ENCODE data around the gene PSENEN. TPM values are rescaled to one million over a fixed set of nuclear protein-coding genes. Genes with fewer than 3 reads are reported as not detected.

Gene PSENEN
- total and polyA plus RNA-seq, 2 donors (not counting 1 experiment from before 2014, with no cell fraction given), result 16.0 to 31.4 TPM

- Histone ChIP-seq H3K4me2 (ENCODE audit: extremely low read depth, insufficient read depth, low read length) (no peak overlapping the region), H3K9ac (ENCODE audit: insufficient read depth, low read length) (no peak overlapping the region), H3K79me2 (ENCODE audit: control insufficient read depth, insufficient read depth, low read length) (peaks cover 22% of the 10 kb centered on the region), H3K27me3 (ENCODE audit: control insufficient read depth, insufficient read depth, low read length) (no peaks in the 10 kb centered on the region), H3K4me3 (replicated peaks in 1 of 4; ENCODE audit: control extremely low read depth in 1 of 4, insufficient read depth in 1 of 4, low read depth in 3 of 4, low read length in 4 of 4) (no peak overlapping the region), H2AFZ (ENCODE audit: low read length) (no peak overlapping the region), H3K36me3 (ENCODE audit: control insufficient read depth, insufficient read depth, low read length) (peaks cover 21% of the 10 kb centered on the region), H3K9me3 (ENCODE audit: control insufficient read depth, insufficient read depth, low read depth, low read length) (no peaks in the 10 kb centered on the region), H4K20me1 (ENCODE audit: control insufficient read depth, extremely low read depth, insufficient read depth, low read length) (no peaks in the 10 kb centered on the region), H3K27ac (ENCODE audit: insufficient read depth, low read length) (no peak overlapping the region), H3K4me1 (ENCODE audit: control insufficient read depth, extremely low read depth, insufficient read depth, low read length) (peaks cover 12% of the 10 kb centered on the region)
- TF ChIP-seq EZH2 (IDR thresholded peaks at IDR 0.05; ENCODE audit: low read length, missing control alignments) (no peak), CTCF (conservative IDR thresholded peaks at IDR 0.05 in 1 of 2, IDR thresholded peaks at IDR 0.05 in 1 of 2; ENCODE audit: low read depth in 1 of 2, low read length in 2 of 2) (no peak)
- DNase-seq (ENCODE audit: low read depth in 2 of 2), result no peak
Observed at GRCh38 chr19:35760711-35761349, 15.4 kb downstream of the PSENEN start.

GRCh38 chr19:35764432-35765315 is 19.2 kb downstream of the PSENEN start:
- Histone ChIP-seq H3K79me2 (ENCODE audit: control insufficient read depth, insufficient read depth, low read length) (peaks cover 7% of the 10 kb centered on the region), H3K9me3 (ENCODE audit: control insufficient read depth, insufficient read depth, low read depth, low read length) (no peaks in the 10 kb centered on the region), H2AFZ (ENCODE audit: low read length) (no peak overlapping the region), H3K9ac (ENCODE audit: insufficient read depth, low read length) (no peak overlapping the region), H3K36me3 (ENCODE audit: control insufficient read depth, insufficient read depth, low read length) (peaks cover 20% of the 10 kb centered on the region), H3K4me3 (replicated peaks in 1 of 4; ENCODE audit: control extremely low read depth in 1 of 4, insufficient read depth in 1 of 4, low read depth in 3 of 4, low read length in 4 of 4) (no peak overlapping the region), H3K4me1 (ENCODE audit: control insufficient read depth, extremely low read depth, insufficient read depth, low read length) (no peaks in the 10 kb centered on the region), H3K27ac (ENCODE audit: insufficient read depth, low read length) (no peak overlapping the region), H3K4me2 (ENCODE audit: extremely low read depth, insufficient read depth, low read length) (no peak overlapping the region), H4K20me1 (ENCODE audit: control insufficient read depth, extremely low read depth, insufficient read depth, low read length) (no peaks in the 10 kb centered on the region), H3K27me3 (ENCODE audit: control insufficient read depth, insufficient read depth, low read length) (no peaks in the 10 kb centered on the region)
- no peak for TF ChIP-seq CTCF (conservative IDR thresholded peaks at IDR 0.05 in 1 of 2, IDR thresholded peaks at IDR 0.05 in 1 of 2; ENCODE audit: low read depth in 1 of 2, low read length in 2 of 2)
- TF ChIP-seq EZH2 (IDR thresholded peaks at IDR 0.05; ENCODE audit: low read length, missing control alignments), result no peak
- no peak for DNase-seq (ENCODE audit: low read depth in 2 of 2)

- no peak for DNase-seq (ENCODE audit: low read depth in 2 of 2)
- Histone ChIP-seq H3K79me2 (ENCODE audit: control insufficient read depth, insufficient read depth, low read length) (no peaks in the 10 kb centered on the region), H3K4me1 (ENCODE audit: control insufficient read depth, extremely low read depth, insufficient read depth, low read length) (no peaks in the 10 kb centered on the region), H2AFZ (ENCODE audit: low read length) (no peak overlapping the region), H3K4me2 (ENCODE audit: extremely low read depth, insufficient read depth, low read length) (no peak overlapping the region), H3K27ac (ENCODE audit: insufficient read depth, low read length) (no peak overlapping the region), H4K20me1 (ENCODE audit: control insufficient read depth, extremely low read depth, insufficient read depth, low read length) (no peaks in the 10 kb centered on the region), H3K9me3 (ENCODE audit: control insufficient read depth, insufficient read depth, low read depth, low read length) (no peaks in the 10 kb centered on the region), H3K4me3 (replicated peaks in 1 of 4; ENCODE audit: control extremely low read depth in 1 of 4, insufficient read depth in 1 of 4, low read depth in 3 of 4, low read length in 4 of 4) (no peak overlapping the region), H3K9ac (ENCODE audit: insufficient read depth, low read length) (no peak overlapping the region), H3K36me3 (ENCODE audit: control insufficient read depth, insufficient read depth, low read length) (peaks cover 15% of the 10 kb centered on the region), H3K27me3 (ENCODE audit: control insufficient read depth, insufficient read depth, low read length) (no peaks in the 10 kb centered on the region)
- no peak for TF ChIP-seq CTCF (conservative IDR thresholded peaks at IDR 0.05 in 1 of 2, IDR thresholded peaks at IDR 0.05 in 1 of 2; ENCODE audit: low read depth in 1 of 2, low read length in 2 of 2)
- no peak for TF ChIP-seq EZH2 (IDR thresholded peaks at IDR 0.05; ENCODE audit: low read length, missing control alignments)
Observed at GRCh38 chr19:35766571-35767104, 21.2 kb downstream of the PSENEN start.

Data from fibroblast of lung (primary cell).